IMR-90 (cell line): ENCODE results near the gene MAB21L2. TPM values are rescaled to one million over a fixed set of nuclear protein-coding genes. Genes with fewer than 3 reads are reported as not detected.

ENCODE experiments used
- ATAC-seq: fragments of 200-7000 bp; cut with Tn5 transposase; 2 replicates; pipeline ENCODE4 v1.9.1; 2020; ENCODE audit warnings: low read depth, mild to moderate bottlenecking, moderate library complexity
- BruUV-seq: library from RNA; stranded (reverse); fragments of 400-500 nt; replicated peaks from 2 replicates; lab custom pipeline; 2021; lab: Mats Ljungman, UMichigan
- CTCF ChIA-PET: fragments of 300-600 bp; formaldehyde crosslinking; extraction: SDS; loops from one replicate; lab custom pipeline; 2021; ENCODE audit warnings: antibody characterized with exemption; lab: Yijun Ruan, JAX
- POLR2A ChIA-PET: fragments of 300-600 bp; sonication (Branson Sonifier 250); formaldehyde crosslinking; loops from one replicate; lab custom pipeline; 2022; ENCODE audit warnings: antibody characterized with exemption; ENCODE audit not compliant: unreplicated experiment; lab: Charles Lee
- DNase-seq: peaks from one replicate; pipeline ENCODE4 v3.0.0; 2013
- H2AFZ ChIP-seq: replicated peaks from 2 replicates; pipeline ENCODE3; 2013; ENCODE audit warnings: low read length, mild to moderate bottlenecking; ENCODE audit not compliant: poor library complexity
- H2AK5ac ChIP-seq: 2 replicates; pipeline ENCODE4 v1.6.1; 2013; ENCODE audit warnings: low read depth, low read length, inconsistent platforms
- H2AK9ac ChIP-seq: replicated peaks from 2 replicates; pipeline ENCODE3; 2013; ENCODE audit warnings: mild to moderate bottlenecking, low read depth, low read length, moderate library complexity; ENCODE audit not compliant: poor library complexity
- H2BK120ac ChIP-seq: 2 replicates; pipeline ENCODE4 v1.6.1; 2013; ENCODE audit warnings: low read depth, low read length, inconsistent platforms
- H2BK15ac ChIP-seq: 3 replicates; pipeline ENCODE4 v1.6.1; 2013; ENCODE audit warnings: low read depth, low read length, inconsistent platforms
- H2BK20ac ChIP-seq: 2 replicates; pipeline ENCODE4 v1.6.1; 2013; ENCODE audit warnings: low read depth, mild to moderate bottlenecking, inconsistent platforms, low read length, moderate library complexity
- H2BK5ac ChIP-seq: 2 replicates; pipeline ENCODE4 v1.6.1; 2013; ENCODE audit warnings: mild to moderate bottlenecking, low read depth, low read length, inconsistent platforms; ENCODE audit not compliant: poor library complexity, severe bottlenecking
- H3K14ac ChIP-seq: replicated peaks from 2 replicates; pipeline ENCODE4 v1.6.1; 2013; ENCODE audit warnings: low read depth, low read length, inconsistent platforms
- H3K18ac ChIP-seq: 2 replicates; pipeline ENCODE4 v1.6.1; 2013; ENCODE audit warnings: low read depth, low read length, control low read depth
- H3K23ac ChIP-seq: 2 replicates; pipeline ENCODE4 v1.6.1; 2013; ENCODE audit warnings: low read depth, low read length, inconsistent platforms
- H3K27ac ChIP-seq: 2 replicates; pipeline ENCODE4 v1.5.1; 2013; ENCODE audit warnings: mild to moderate bottlenecking, control low read depth, low read length; ENCODE audit not compliant: insufficient read depth
- H3K27me3 ChIP-seq: 2 replicates; pipeline ENCODE4 v1.6.1; 2013; ENCODE audit warnings: low read length; ENCODE audit not compliant: control insufficient read depth, insufficient read depth
- H3K36me3 ChIP-seq: 2 replicates; pipeline ENCODE4 v1.6.1; 2013; ENCODE audit warnings: low read length, mixed read lengths; ENCODE audit not compliant: control insufficient read depth, insufficient read depth
- H3K4ac ChIP-seq: 2 replicates; pipeline ENCODE4 v1.6.1; 2013; ENCODE audit warnings: low read depth, low read length, inconsistent platforms
- H3K4me1 ChIP-seq: 2 replicates; pipeline ENCODE4 v1.6.1; 2013; ENCODE audit warnings: low read length, mixed read lengths; ENCODE audit not compliant: control insufficient read depth, insufficient read depth
- H3K4me2 ChIP-seq: 2 replicates; pipeline ENCODE4 v1.6.1; 2013; ENCODE audit warnings: low read depth, mild to moderate bottlenecking, control low read depth, low read length, moderate library complexity
- H3K4me3 ChIP-seq: 2 replicates; pipeline ENCODE4 v1.5.1; 2013; ENCODE audit warnings: low read depth, mild to moderate bottlenecking, control low read depth, low read length, moderate library complexity; ENCODE audit not compliant: insufficient read depth
- H3K56ac ChIP-seq: 2 replicates; pipeline ENCODE4 v1.6.1; 2013; ENCODE audit warnings: low read length, inconsistent platforms; ENCODE audit not compliant: insufficient read depth; ENCODE audit errors: extremely low read depth
- H3K79me1 ChIP-seq, 2 experiments: 2 replicates each; pipeline ENCODE4 v1.6.1; 2013; ENCODE audit warnings: low read length in 2 of 2, inconsistent platforms in 1 of 2, low read depth in 1 of 2
- H3K9ac ChIP-seq: 2 replicates; pipeline ENCODE4 v1.6.1; 2013; ENCODE audit warnings: low read depth, low read length, control low read depth
- H3K9me1 ChIP-seq: 2 replicates; pipeline ENCODE4 v1.6.1; 2013; ENCODE audit warnings: low read length, inconsistent platforms; ENCODE audit not compliant: insufficient read depth
- H3K9me3 ChIP-seq: 2 replicates; pipeline ENCODE4 v1.6.1; 2013; ENCODE audit warnings: low read length; ENCODE audit not compliant: control insufficient read depth, insufficient read depth
- H4K20me1 ChIP-seq: 2 replicates; pipeline ENCODE4 v1.6.1; 2013; ENCODE audit warnings: low read length, inconsistent platforms; ENCODE audit not compliant: insufficient read depth
- H4K5ac ChIP-seq: 2 replicates; pipeline ENCODE4 v1.6.1; 2013; ENCODE audit warnings: mild to moderate bottlenecking, low read depth, low read length, control low read depth
- H4K8ac ChIP-seq, 2 experiments: 2 replicates each; pipeline ENCODE4 v1.6.1; 2013; ENCODE audit warnings: low read depth in 2 of 2, low read length in 2 of 2, control low read depth in 1 of 2, inconsistent platforms in 1 of 2
- H4K91ac ChIP-seq: 2 replicates; pipeline ENCODE4 v1.6.1; 2013; ENCODE audit warnings: low read depth, low read length, inconsistent platforms; ENCODE audit not compliant: insufficient read depth
- BHLHE40 ChIP-seq: fragments of 150-350 bp; IDR thresholded peaks from 2 replicates; pipeline ENCODE4 v1.6.1; 2016; ENCODE audit warnings: mild to moderate bottlenecking, low read depth, low read length
- CTCF ChIP-seq: conservative IDR thresholded peaks from 2 replicates; pipeline ENCODE4 v1.5.1; 2012; ENCODE audit warnings: mild to moderate bottlenecking, low read depth, low read length, improper control_type of control experiment
- MAFK ChIP-seq: IDR thresholded peaks from 2 replicates; pipeline ENCODE4 v1.6.1; 2012; ENCODE audit warnings: low read depth, low read length, improper control_type of control experiment
- MAZ ChIP-seq: IDR thresholded peaks from 2 replicates; pipeline ENCODE4 v1.6.1; 2012; ENCODE audit warnings: low read depth, mild to moderate bottlenecking, low read length, improper control_type of control experiment, moderate library complexity, borderline replicate concordance
- NFE2L2 ChIP-seq: fragments of 150-350 bp; IDR thresholded peaks from 2 replicates; pipeline ENCODE4 v1.6.1; 2016; ENCODE audit warnings: low read depth, mild to moderate bottlenecking, low read length
- RFX5 ChIP-seq: IDR thresholded peaks from 2 replicates; pipeline ENCODE4 v1.8.0; 2012; ENCODE audit warnings: low read depth, mild to moderate bottlenecking, low read length, moderate library complexity
- SMC3 ChIP-seq: fragments of 150-350 bp; IDR thresholded peaks from 2 replicates; pipeline ENCODE4 v1.6.1; 2016; ENCODE audit warnings: low read depth, mild to moderate bottlenecking, antibody characterized with exemption, low read length, moderate library complexity
- WGBS, 2 experiments: methylation state at CpG; one replicate each; pipeline versions ENCODE4 v1.1.5 to v1.1.7; 2013; ENCODE audit warnings: missing lambda C conversion rate in 2 of 2; ENCODE audit not compliant: insufficient read length in 1 of 2; ENCODE audit errors: extremely low coverage in 2 of 2; 5-methylcytosine and 5-hydroxymethylcytosine counted together
- dilution Hi-C: fragments of 300-500 bp; cut with HindIII; formaldehyde crosslinking; loops from one replicate; pipeline ENCODE4 v1.14.3; 2018; ENCODE audit warnings: low sequenced_read_pairs; ENCODE audit not compliant: unreplicated experiment
- in situ Hi-C: fragments of 300-500 bp; cut with MboI; formaldehyde crosslinking; loops from 3 replicates; pipeline ENCODE4 v1.14.3; 2019; ENCODE audit warnings: low sequenced_read_pairs, inconsistent platforms, mixed read lengths
- intact Hi-C: fragments of 100-400 bp; cut with micrococcal nuclease; formaldehyde crosslinking; loops from 2 replicates; pipeline ENCODE4 v1.10.0; 2022
- polyA plus RNA-seq, 3 experiments: library from polyadenylated mRNA; depleted of rRNA; stranded (reverse); fragments of >200 nt; gene quantifications; 2 replicates each; pipeline ENCODE4 v1.2.3, GENCODE V29; 2012; ENCODE audit warnings: low replicate concordance in 1 of 3
- total RNA-seq: library from RNA; depleted of rRNA; stranded (reverse); fragments of >200 nt; gene quantifications from 2 replicates; pipeline ENCODE4 v1.2.3, GENCODE V29; 2012

Gene MAB21L2
- total and polyA plus RNA-seq, 2 of the 4 experiments (the other 2 are of a cell fraction): 7.6 to 12.0 TPM

GRCh38 chr4:150581056-150581605 lies 820 bp upstream of the MAB21L2 start:
- Histone ChIP-seq H3K4me2 (peak overlapping the region; percentile 50; the same call in 1 of the 2 replicates), H3K4ac (no peak overlapping the region), H3K23ac (no peak overlapping the region), H3K27ac (no peak overlapping the region), H2BK15ac (no peak overlapping the region), H2BK120ac (no peak overlapping the region), H3K27me3 (no peaks in the 10 kb centered on the region), H3K9me3 (no peaks in the 10 kb centered on the region), H2AK9ac (no peak overlapping the region), H3K4me1 (0 out of 2 replicates have a peak, but pooled peaks cover 2% of the 10 kb centered on the region), H3K9me1 (peaks cover 2% of the 10 kb centered on the region; the same call in 1 of the 2 replicates), H3K14ac (no peak overlapping the region), H4K20me1 (no peaks in the 10 kb centered on the region), H4K91ac (no peak overlapping the region), H3K56ac (no peak overlapping the region), H3K79me1 (peaks cover 0 to 13% of the 10 kb centered on the region in 2 experiments; a peak in 2 of 4 replicates), H2AFZ (no peak overlapping the region), H2BK5ac (peak overlapping the region; percentile 23), H4K8ac (no peak overlapping the region), H4K5ac (no peak overlapping the region), H2AK5ac (no peak overlapping the region), H3K4me3 (peak overlapping the region; percentile 78; the same call in 1 of the 2 replicates), H3K18ac (no peak overlapping the region), H3K36me3 (no peaks in the 10 kb centered on the region), H3K9ac (peak overlapping the region; percentile 24; the same call in 1 of the 2 replicates), H2BK20ac (no peak overlapping the region)
- ATAC-seq: no peak
- no peak for DNase-seq
- WGBS, 2 experiments: no CpG with 5 or more reads among the region's 7 CpGs
- CTCF ChIA-PET: no interaction called here
- TF ChIP-seq MAZ (no peak), CTCF (no peak), SMC3 (no peak), BHLHE40 (no peak), NFE2L2 (no peak), RFX5 (no peak), MAFK (no peak)
- in situ Hi-C loops (loop anchor here (10.0 kb wide), 1 partner anchor 576 kb away; no protein-coding TSS in a partner anchor), dilution Hi-C loops (no loop called here), intact Hi-C loops (loop anchor here (5.0 kb wide), 4 partner anchors 194 to 584 kb away; no protein-coding TSS in a partner anchor)
- BruUV-seq: no TSS peak
- POLR2A ChIA-PET: no interaction called here
